Measurements from ENCODE around the gene GFY.
"Not testable (repeated sequence)": the region's sequence is repeated elsewhere in the genome, so short reads cannot be mapped to it uniquely, and the experiment has no call there.

The GFY gene

GRCh38 chr19:49461130-49461529 lies 35.9 kb downstream of the GFY start:
- H3K27ac ChIP-seq (ENCODE audit: low read depth, low read length); H3K4me1 ChIP-seq (ENCODE audit: control insufficient read depth, insufficient read depth, low read length); H3K9me3 ChIP-seq (ENCODE audit: control insufficient read depth, insufficient read depth, low read length); H3K9ac ChIP-seq (ENCODE audit: low read depth, low read length); H3K27me3 ChIP-seq (ENCODE audit: control insufficient read depth, insufficient read depth, low read length); H3K4me3 ChIP-seq (ENCODE audit: low read depth, low read length): not testable (repeated sequence)
- H3K36me3 ChIP-seq (ENCODE audit: control insufficient read depth, insufficient read depth, low read length) = peaks cover 26% of the 10 kb centered on the region

GRCh38 chr19:49461656-49462055 lies 36.5 kb downstream of the GFY start:
- H3K27ac ChIP-seq (ENCODE audit: low read depth, low read length) = no peak overlapping the region
- no peak overlapping the region for H3K4me3 ChIP-seq (ENCODE audit: low read depth, low read length)
- H3K4me1 ChIP-seq (ENCODE audit: control insufficient read depth, insufficient read depth, low read length) = no peaks in the 10 kb centered on the region
- H3K27me3 ChIP-seq (ENCODE audit: control insufficient read depth, insufficient read depth, low read length) = no peaks in the 10 kb centered on the region
- no peak overlapping the region for H3K9ac ChIP-seq (ENCODE audit: low read depth, low read length)
- H3K36me3 ChIP-seq (ENCODE audit: control insufficient read depth, insufficient read depth, low read length) = peaks cover 22% of the 10 kb centered on the region
- H3K9me3 ChIP-seq (ENCODE audit: control insufficient read depth, insufficient read depth, low read length) = no peaks in the 10 kb centered on the region

GRCh38 chr19:49462492-49462891 lies 37.3 kb downstream of the GFY start:
- Histone ChIP-seq H3K36me3 (ENCODE audit: control insufficient read depth, insufficient read depth, low read length) (peaks cover 27% of the 10 kb centered on the region), H3K9ac (ENCODE audit: low read depth, low read length) (no peak overlapping the region)

DNA sequence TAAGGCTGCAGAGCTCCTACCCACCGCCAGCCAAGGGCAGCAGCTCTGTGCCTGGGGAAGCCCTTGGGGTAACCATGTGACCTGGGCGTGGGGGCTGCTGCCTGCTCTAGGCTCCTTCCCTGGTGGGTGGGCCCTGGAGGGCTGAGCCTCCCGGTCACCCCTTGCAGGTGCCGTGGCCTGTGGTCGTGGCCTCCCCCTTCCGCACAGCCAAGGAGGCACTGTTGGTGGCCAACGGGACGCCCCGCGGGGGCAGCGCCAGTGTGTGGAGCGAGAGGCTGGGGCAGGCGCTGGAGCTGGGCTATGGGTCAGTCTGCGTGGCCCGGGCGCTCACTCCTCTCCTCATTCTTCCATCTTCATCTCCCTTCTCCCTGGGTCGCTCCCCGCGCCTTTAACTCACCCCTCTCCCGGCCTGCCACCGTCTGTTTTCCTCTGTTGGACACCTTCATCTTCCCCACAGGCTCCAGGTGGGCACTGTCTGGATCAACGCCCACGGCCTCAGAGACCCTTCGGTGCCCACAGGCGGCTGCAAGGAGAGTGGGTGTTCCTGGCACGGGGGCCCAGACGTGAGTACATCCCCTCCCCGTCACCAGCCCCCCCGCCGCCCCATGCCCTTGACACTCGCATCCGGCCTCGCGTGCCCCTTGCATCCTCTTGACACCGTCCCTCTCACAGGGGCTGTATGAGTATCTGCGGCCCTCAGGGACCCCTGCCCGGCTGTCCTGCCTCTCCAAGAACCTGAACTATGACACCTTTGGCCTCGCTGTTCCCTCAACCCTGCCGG lies 39.0 kb downstream of the GFY start:
- Histone ChIP-seq H3K9me3 (ENCODE audit: control insufficient read depth, insufficient read depth, low read length) (no peaks in the 10 kb centered on the region), H3K9ac (ENCODE audit: low read depth, low read length) (no peak overlapping the region), H3K4me3 (ENCODE audit: low read depth, low read length) (no peak overlapping the region), H3K36me3 (ENCODE audit: control insufficient read depth, insufficient read depth, low read length) (peaks cover 27% of the 10 kb centered on the region), H3K4me1 (ENCODE audit: control insufficient read depth, insufficient read depth, low read length) (no peaks in the 10 kb centered on the region; the same call in 1 of the 2 replicates), H3K27me3 (ENCODE audit: control insufficient read depth, insufficient read depth, low read length) (no peaks in the 10 kb centered on the region), H3K27ac (ENCODE audit: low read depth, low read length) (no peak overlapping the region)

More at GRCh38 chr19:49462492-49462891, 37.3 kb downstream of the GFY start:
- Histone ChIP-seq H3K27ac (ENCODE audit: low read depth, low read length) (no peak overlapping the region), H3K27me3 (ENCODE audit: control insufficient read depth, insufficient read depth, low read length) (no peaks in the 10 kb centered on the region), H3K4me1 (ENCODE audit: control insufficient read depth, insufficient read depth, low read length) (no peaks in the 10 kb centered on the region), H3K4me3 (ENCODE audit: low read depth, low read length) (no peak overlapping the region), H3K9me3 (ENCODE audit: control insufficient read depth, insufficient read depth, low read length) (no peaks in the 10 kb centered on the region)

DNA sequence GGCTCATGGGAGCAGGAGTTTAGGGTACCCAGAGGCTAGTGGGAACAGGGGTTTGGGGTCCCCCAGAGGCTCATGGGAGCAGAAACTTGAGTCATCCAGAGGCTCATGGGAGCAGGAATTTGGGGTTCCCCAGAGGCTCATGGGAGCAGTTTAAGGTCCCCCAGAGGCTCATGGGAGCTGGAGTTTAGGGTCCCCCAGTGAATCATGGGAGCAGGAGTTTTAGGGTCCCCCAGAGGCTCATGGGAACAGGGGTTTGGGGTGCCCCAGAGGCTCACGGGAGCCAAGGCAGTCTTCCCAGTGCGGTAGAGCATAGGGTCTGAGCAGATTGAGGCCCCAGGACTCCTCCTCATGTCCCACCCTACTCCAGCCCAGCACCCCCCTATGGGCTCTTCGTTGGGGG lies 40.2 kb downstream of the GFY start:
- H3K36me3 ChIP-seq (ENCODE audit: control insufficient read depth, insufficient read depth, low read length) = peaks cover 28% of the 10 kb centered on the region
- H3K27me3 ChIP-seq (ENCODE audit: control insufficient read depth, insufficient read depth, low read length) = no peaks in the 10 kb centered on the region
- no peak overlapping the region for H3K4me3 ChIP-seq (ENCODE audit: low read depth, low read length)
- H3K9me3 ChIP-seq (ENCODE audit: control insufficient read depth, insufficient read depth, low read length) = no peaks in the 10 kb centered on the region
- H3K4me1 ChIP-seq (ENCODE audit: control insufficient read depth, insufficient read depth, low read length) = no peaks in the 10 kb centered on the region; the same call in 1 of the 2 replicates
- no peak overlapping the region for H3K27ac ChIP-seq (ENCODE audit: low read depth, low read length)
- no peak overlapping the region for H3K9ac ChIP-seq (ENCODE audit: low read depth, low read length)

- peaks cover 30% of the 10 kb centered on the region for H3K36me3 ChIP-seq (ENCODE audit: control insufficient read depth, insufficient read depth, low read length)
- H3K9ac ChIP-seq (ENCODE audit: low read depth, low read length) = no peak overlapping the region
- no peak overlapping the region for H3K27ac ChIP-seq (ENCODE audit: low read depth, low read length)
- no peaks in the 10 kb centered on the region for H3K27me3 ChIP-seq (ENCODE audit: control insufficient read depth, insufficient read depth, low read length)
- no peaks in the 10 kb centered on the region; the same call in 1 of the 2 replicates for H3K4me1 ChIP-seq (ENCODE audit: control insufficient read depth, insufficient read depth, low read length)
- H3K4me3 ChIP-seq (ENCODE audit: low read depth, low read length) = no peak overlapping the region
- H3K9me3 ChIP-seq (ENCODE audit: control insufficient read depth, insufficient read depth, low read length) = no peaks in the 10 kb centered on the region
Measured at GRCh38 chr19:49468199-49468598, 43.0 kb downstream of the GFY start.

- Histone ChIP-seq H3K9me3 (ENCODE audit: control insufficient read depth, insufficient read depth, low read length) (no peaks in the 10 kb centered on the region), H3K27me3 (ENCODE audit: control insufficient read depth, insufficient read depth, low read length) (no peaks in the 10 kb centered on the region), H3K4me1 (ENCODE audit: control insufficient read depth, insufficient read depth, low read length) (no peaks in the 10 kb centered on the region; the same call in 1 of the 2 replicates), H3K36me3 (ENCODE audit: control insufficient read depth, insufficient read depth, low read length) (peaks cover 28% of the 10 kb centered on the region), H3K27ac (ENCODE audit: low read depth, low read length) (no peak overlapping the region), H3K4me3 (ENCODE audit: low read depth, low read length) (no peak overlapping the region), H3K9ac (ENCODE audit: low read depth, low read length) (no peak overlapping the region)
Measured at GRCh38 chr19:49468746-49469447, 43.7 kb downstream of the GFY start.

- Histone ChIP-seq H3K27ac (ENCODE audit: low read depth, low read length) (no peak overlapping the region), H3K27me3 (ENCODE audit: control insufficient read depth, insufficient read depth, low read length) (peaks cover 4% of the 10 kb centered on the region; the same call in 1 of the 2 replicates), H3K4me3 (ENCODE audit: low read depth, low read length) (no peak overlapping the region), H3K36me3 (ENCODE audit: control insufficient read depth, insufficient read depth, low read length) (peaks cover 19% of the 10 kb centered on the region), H3K9ac (ENCODE audit: low read depth, low read length) (no peak overlapping the region), H3K4me1 (ENCODE audit: control insufficient read depth, insufficient read depth, low read length) (no peaks in the 10 kb centered on the region; the same call in 1 of the 2 replicates), H3K9me3 (ENCODE audit: control insufficient read depth, insufficient read depth, low read length) (no peaks in the 10 kb centered on the region)
Measured at GRCh38 chr19:49469828-49470614, 44.8 kb downstream of the GFY start.

DNA sequence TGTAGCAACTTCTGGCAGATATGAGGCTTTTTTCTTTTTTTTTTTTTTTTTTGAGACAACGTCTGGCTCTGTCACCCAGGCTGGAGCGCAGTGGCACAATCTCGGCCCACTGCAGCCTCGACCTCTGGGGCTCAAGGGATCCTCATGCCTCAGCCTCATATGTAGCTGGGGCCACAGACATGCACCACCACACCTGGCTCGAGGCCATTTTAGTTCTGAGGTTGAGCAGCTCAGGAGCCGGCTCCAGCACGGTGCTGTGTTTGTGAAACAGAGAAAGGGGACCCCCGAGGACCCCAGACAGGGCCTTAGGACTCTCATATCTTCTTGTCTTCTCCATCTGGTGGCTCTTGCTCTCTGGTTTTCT lies 45.4 kb downstream of the GFY start:
- no peak overlapping the region for H3K9ac ChIP-seq (ENCODE audit: low read depth, low read length)

GRCh38 chr19:49472936-49473335 lies 47.7 kb downstream of the GFY start:
- Histone ChIP-seq H3K4me1 (ENCODE audit: control insufficient read depth, insufficient read depth, low read length) (no peaks in the 10 kb centered on the region; the same call in 1 of the 2 replicates), H3K36me3 (ENCODE audit: control insufficient read depth, insufficient read depth, low read length) (peaks cover 12% of the 10 kb centered on the region), H3K9ac (ENCODE audit: low read depth, low read length) (no peak overlapping the region)

More for the DNA sequence above, 45.4 kb downstream of the GFY start:
- Histone ChIP-seq H3K27ac (ENCODE audit: low read depth, low read length) (no peak overlapping the region), H3K4me3 (ENCODE audit: low read depth, low read length) (no peak overlapping the region), H3K36me3 (ENCODE audit: control insufficient read depth, insufficient read depth, low read length) (peaks cover 16% of the 10 kb centered on the region), H3K27me3 (ENCODE audit: control insufficient read depth, insufficient read depth, low read length) (peaks cover 6% of the 10 kb centered on the region; the same call in 1 of the 2 replicates), H3K9me3 (ENCODE audit: control insufficient read depth, insufficient read depth, low read length) (no peaks in the 10 kb centered on the region), H3K4me1 (ENCODE audit: control insufficient read depth, insufficient read depth, low read length) (no peaks in the 10 kb centered on the region; the same call in 1 of the 2 replicates)

More at GRCh38 chr19:49472936-49473335, 47.7 kb downstream of the GFY start:
- Histone ChIP-seq H3K9me3 (ENCODE audit: control insufficient read depth, insufficient read depth, low read length) (no peaks in the 10 kb centered on the region), H3K27ac (ENCODE audit: low read depth, low read length) (no peak overlapping the region), H3K27me3 (ENCODE audit: control insufficient read depth, insufficient read depth, low read length) (peaks cover 6% of the 10 kb centered on the region; the same call in 1 of the 2 replicates), H3K4me3 (ENCODE audit: low read depth, low read length) (no peak overlapping the region)
